ENCODE data around the gene PDPN. TPM values are rescaled to one million over a fixed set of nuclear protein-coding genes. Genes with fewer than 3 reads are reported as not detected.

The PDPN gene
- total and polyA plus RNA-seq, 2 of the 13 experiments (the other 11 are each of a cell fraction or from before 2014, with no cell fraction given) = not detected

- no peak for TF ChIP-seq ZNF407 (CRISPR knock-in tag; IDR thresholded peaks at IDR 0.05; ENCODE audit: not compliant biosample characterization)
- TF ChIP-seq ZBTB40 (IDR thresholded peaks at IDR 0.05) = no peak
- no peak for TF ChIP-seq ZBTB40 (CRISPR knock-in tag; IDR thresholded peaks at IDR 0.05)
- TF ChIP-seq FOXP1 (IDR thresholded peaks at IDR 0.05) = no peak
- no peak for TF ChIP-seq FOXP1 (CRISPR knock-in tag; IDR thresholded peaks at IDR 0.05)
- no peak for TF ChIP-seq CENPX (CRISPR knock-in tag; IDR thresholded peaks at IDR 0.05)
- TF ChIP-seq NR2C2 (CRISPR knock-in tag; IDR thresholded peaks at IDR 0.05; ENCODE audit: borderline replicate concordance) = no peak
- no peak for TF ChIP-seq MEF2D (CRISPR knock-in tag; IDR thresholded peaks at IDR 0.05)
Observed at GRCh38 chr1:13536571-13536970, 47.1 kb upstream of the PDPN start (continued).
